Uterus (tissue), 2 donors: Measurements from ENCODE around the gene PACRG.

ENCODE experiments used
- POLR2A ChIP-seq, 2 donors: fragments of 450-650 bp; IDR thresholded peaks; one replicate each; pipeline ENCODE4 v1.6.1; 2016; ENCODE audit warnings: antibody characterized with exemption in 2 of 2, mild to moderate bottlenecking in 1 of 2, moderate library complexity in 1 of 2
- TF ChIP-seq, protein P1 (sequence below), 4 experiments: fragments of 200-600 bp in 2 of 4; fragments of 450-650 bp in 2 of 4; sonication (generic) in 2 of 4; IDR thresholded peaks; one replicate each; pipeline ENCODE4 v1.5.1; 2016 to 2019; ENCODE audit warnings: antibody characterized with exemption in 4 of 4, mild to moderate bottlenecking in 2 of 4, moderate library complexity in 1 of 4

DNA sequence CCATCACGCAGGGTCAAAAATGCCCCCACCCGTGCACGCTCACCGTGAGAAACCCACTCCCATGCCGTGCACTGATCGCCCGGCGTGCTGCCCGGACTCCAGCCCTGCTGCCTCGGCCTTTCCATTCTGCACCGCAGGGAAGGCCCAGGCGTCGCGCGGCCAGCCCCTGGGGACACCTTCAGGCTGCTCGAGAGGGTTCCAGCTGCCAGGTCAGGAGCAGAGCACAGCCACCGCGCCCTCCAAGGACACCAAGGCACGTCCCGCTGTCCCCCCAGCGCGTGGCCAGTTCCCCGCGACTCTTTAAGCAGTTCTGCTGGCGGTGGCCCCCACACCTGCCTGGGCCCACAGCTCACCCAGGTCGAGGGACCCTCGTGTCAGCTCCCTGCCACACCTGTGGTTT lies 372.5 kb downstream of the PACRG start:
- TF ChIP-seq POLR2A (IDR thresholded peaks at IDR 0.05): no peak
- TF ChIP-seq, protein P1, sequence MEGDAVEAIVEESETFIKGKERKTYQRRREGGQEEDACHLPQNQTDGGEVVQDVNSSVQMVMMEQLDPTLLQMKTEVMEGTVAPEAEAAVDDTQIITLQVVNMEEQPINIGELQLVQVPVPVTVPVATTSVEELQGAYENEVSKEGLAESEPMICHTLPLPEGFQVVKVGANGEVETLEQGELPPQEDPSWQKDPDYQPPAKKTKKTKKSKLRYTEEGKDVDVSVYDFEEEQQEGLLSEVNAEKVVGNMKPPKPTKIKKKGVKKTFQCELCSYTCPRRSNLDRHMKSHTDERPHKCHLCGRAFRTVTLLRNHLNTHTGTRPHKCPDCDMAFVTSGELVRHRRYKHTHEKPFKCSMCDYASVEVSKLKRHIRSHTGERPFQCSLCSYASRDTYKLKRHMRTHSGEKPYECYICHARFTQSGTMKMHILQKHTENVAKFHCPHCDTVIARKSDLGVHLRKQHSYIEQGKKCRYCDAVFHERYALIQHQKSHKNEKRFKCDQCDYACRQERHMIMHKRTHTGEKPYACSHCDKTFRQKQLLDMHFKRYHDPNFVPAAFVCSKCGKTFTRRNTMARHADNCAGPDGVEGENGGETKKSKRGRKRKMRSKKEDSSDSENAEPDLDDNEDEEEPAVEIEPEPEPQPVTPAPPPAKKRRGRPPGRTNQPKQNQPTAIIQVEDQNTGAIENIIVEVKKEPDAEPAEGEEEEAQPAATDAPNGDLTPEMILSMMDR (IDR thresholded peaks at IDR 0.05): no peak
